ENCODE measurements around the gene CNTNAP4. TPM values are rescaled to one million over a fixed set of nuclear protein-coding genes. Genes with fewer than 3 reads are reported as not detected.

CNTNAP4 gene
- total and polyA plus RNA-seq, 10 of the 15 experiments (the other 5 are each of a cell fraction or from before 2014, with no cell fraction given) = 0.45 to 1.9 (median 0.90) TPM

- 0% methylated on average over 1 of the region's 1 CpG for WGBS (ENCODE audit: insufficient coverage, insufficient replicate concordance, low lambda C conversion rate, missing lambda C conversion rate)
- H2AFZ ChIP-seq (ENCODE audit: control insufficient read depth, low read depth, low read length) = no peak overlapping the region
- DNase-seq (ENCODE audit: low read depth, low spot score) = no peak
- no peak for ATAC-seq
- no peak overlapping the region for H3K9ac ChIP-seq (ENCODE audit: control insufficient read depth, insufficient read depth, low read length)
- H3K27me3 ChIP-seq (replicated peaks in 1 of 2; ENCODE audit: control insufficient read depth in 2 of 2, insufficient read depth in 2 of 2, low read length in 1 of 2) = no peaks in the 10 kb centered on the region
- no TSS peak for BruUV-seq (replicated peaks)
- no peak overlapping the region for H3K4me2 ChIP-seq (ENCODE audit: control insufficient read depth, insufficient read depth)
- ChIA-PET POLR2A (no interaction called here), CTCF (no interaction called here), SMC1A (ENCODE audit: uncharacterized antibody, unreplicated experiment) (no interaction called here), RAD21 (ENCODE audit: unreplicated experiment) (no interaction called here)
- H3K27ac ChIP-seq (ENCODE audit: control insufficient read depth, insufficient read depth) = no peak overlapping the region
- H4K20me1 ChIP-seq (ENCODE audit: control insufficient read depth, insufficient read depth) = no peaks in the 10 kb centered on the region
- H3K36me3 ChIP-seq (ENCODE audit: control insufficient read depth in 2 of 2, insufficient read depth in 2 of 2, low read length in 1 of 2) = no peaks in the 10 kb centered on the region
- FAIRE-seq = no peak
- TF ChIP-seq E2F8 (IDR thresholded peaks at IDR 0.05; ENCODE audit: low read depth, partially characterized antibody) = no peak
- no peak for TF ChIP-seq TCF7 (IDR thresholded peaks at IDR 0.05; ENCODE audit: borderline replicate concordance)
- no peak for TF ChIP-seq ZZZ3 (IDR thresholded peaks at IDR 0.05; ENCODE audit: control insufficient read depth, insufficient read length, low read depth)
- no peak for TF ChIP-seq RFX5 (IDR thresholded peaks at IDR 0.05; ENCODE audit: low read depth, low read length)
- TF ChIP-seq BCL3 (IDR thresholded peaks at IDR 0.05; ENCODE audit: borderline replicate concordance, insufficient read depth, low read depth, low read length, poor library complexity, severe bottlenecking) = no peak
- no peak for TF ChIP-seq ESRRA (IDR thresholded peaks at IDR 0.05; ENCODE audit: low read length)
- TF ChIP-seq LARP7 (IDR thresholded peaks at IDR 0.05) = no peak
- no peak for TF ChIP-seq KLF5 (IDR thresholded peaks at IDR 0.05; ENCODE audit: partially characterized antibody)
- no peak for TF ChIP-seq TCF3 (IDR thresholded peaks at IDR 0.05; ENCODE audit: borderline replicate concordance, insufficient read depth, low read depth, low read length)
- TF ChIP-seq, protein P1, sequence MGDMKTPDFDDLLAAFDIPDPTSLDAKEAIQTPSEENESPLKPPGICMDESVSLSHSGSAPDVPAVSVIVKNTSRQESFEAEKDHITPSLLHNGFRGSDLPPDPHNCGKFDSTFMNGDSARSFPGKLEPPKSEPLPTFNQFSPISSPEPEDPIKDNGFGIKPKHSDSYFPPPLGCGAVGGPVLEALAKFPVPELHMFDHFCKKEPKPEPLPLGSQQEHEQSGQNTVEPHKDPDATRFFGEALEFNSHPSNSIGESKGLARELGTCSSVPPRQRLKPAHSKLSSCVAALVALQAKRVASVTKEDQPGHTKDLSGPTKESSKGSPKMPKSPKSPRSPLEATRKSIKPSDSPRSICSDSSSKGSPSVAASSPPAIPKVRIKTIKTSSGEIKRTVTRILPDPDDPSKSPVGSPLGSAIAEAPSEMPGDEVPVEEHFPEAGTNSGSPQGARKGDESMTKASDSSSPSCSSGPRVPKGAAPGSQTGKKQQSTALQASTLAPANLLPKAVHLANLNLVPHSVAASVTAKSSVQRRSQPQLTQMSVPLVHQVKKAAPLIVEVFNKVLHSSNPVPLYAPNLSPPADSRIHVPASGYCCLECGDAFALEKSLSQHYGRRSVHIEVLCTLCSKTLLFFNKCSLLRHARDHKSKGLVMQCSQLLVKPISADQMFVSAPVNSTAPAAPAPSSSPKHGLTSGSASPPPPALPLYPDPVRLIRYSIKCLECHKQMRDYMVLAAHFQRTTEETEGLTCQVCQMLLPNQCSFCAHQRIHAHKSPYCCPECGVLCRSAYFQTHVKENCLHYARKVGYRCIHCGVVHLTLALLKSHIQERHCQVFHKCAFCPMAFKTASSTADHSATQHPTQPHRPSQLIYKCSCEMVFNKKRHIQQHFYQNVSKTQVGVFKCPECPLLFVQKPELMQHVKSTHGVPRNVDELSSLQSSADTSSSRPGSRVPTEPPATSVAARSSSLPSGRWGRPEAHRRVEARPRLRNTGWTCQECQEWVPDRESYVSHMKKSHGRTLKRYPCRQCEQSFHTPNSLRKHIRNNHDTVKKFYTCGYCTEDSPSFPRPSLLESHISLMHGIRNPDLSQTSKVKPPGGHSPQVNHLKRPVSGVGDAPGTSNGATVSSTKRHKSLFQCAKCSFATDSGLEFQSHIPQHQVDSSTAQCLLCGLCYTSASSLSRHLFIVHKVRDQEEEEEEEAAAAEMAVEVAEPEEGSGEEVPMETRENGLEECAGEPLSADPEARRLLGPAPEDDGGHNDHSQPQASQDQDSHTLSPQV (IDR thresholded peaks at IDR 0.05) = no peak
- TF ChIP-seq, protein P2, sequence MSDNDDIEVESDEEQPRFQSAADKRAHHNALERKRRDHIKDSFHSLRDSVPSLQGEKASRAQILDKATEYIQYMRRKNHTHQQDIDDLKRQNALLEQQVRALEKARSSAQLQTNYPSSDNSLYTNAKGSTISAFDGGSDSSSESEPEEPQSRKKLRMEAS (IDR thresholded peaks at IDR 0.05; ENCODE audit: low read depth, low read length) = no peak
- TF ChIP-seq, protein P3, sequence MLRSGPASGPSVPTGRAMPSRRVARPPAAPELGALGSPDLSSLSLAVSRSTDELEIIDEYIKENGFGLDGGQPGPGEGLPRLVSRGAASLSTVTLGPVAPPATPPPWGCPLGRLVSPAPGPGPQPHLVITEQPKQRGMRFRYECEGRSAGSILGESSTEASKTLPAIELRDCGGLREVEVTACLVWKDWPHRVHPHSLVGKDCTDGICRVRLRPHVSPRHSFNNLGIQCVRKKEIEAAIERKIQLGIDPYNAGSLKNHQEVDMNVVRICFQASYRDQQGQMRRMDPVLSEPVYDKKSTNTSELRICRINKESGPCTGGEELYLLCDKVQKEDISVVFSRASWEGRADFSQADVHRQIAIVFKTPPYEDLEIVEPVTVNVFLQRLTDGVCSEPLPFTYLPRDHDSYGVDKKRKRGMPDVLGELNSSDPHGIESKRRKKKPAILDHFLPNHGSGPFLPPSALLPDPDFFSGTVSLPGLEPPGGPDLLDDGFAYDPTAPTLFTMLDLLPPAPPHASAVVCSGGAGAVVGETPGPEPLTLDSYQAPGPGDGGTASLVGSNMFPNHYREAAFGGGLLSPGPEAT (IDR thresholded peaks at IDR 0.05; ENCODE audit: low read depth) = no peak
- no peak for TF ChIP-seq POU2F2 (IDR thresholded peaks at IDR 0.05; ENCODE audit: borderline replicate concordance, low read depth, low read length)
- TF ChIP-seq HDAC6 (IDR thresholded peaks at IDR 0.05; ENCODE audit: unreplicated experiment) = no peak
- no peak for TF ChIP-seq ZNF217 (IDR thresholded peaks at IDR 0.05)
- no peak for TF ChIP-seq HCFC1 (IDR thresholded peaks at IDR 0.05; ENCODE audit: low read length)
- H3K4me3 ChIP-seq = no peak overlapping the region
- H3K9me3 ChIP-seq (replicated peaks; ENCODE audit: control insufficient read depth, insufficient read depth, low read length) = no peaks in the 10 kb centered on the region
- H3K4me1 ChIP-seq (ENCODE audit: control insufficient read depth, insufficient read depth, low read length) = no peaks in the 10 kb centered on the region
- H3K79me2 ChIP-seq (ENCODE audit: control insufficient read depth, insufficient read depth, low read length) = no peaks in the 10 kb centered on the region
- intact Hi-C loops (cut with micrococcal nuclease; ENCODE audit: unreplicated experiment) = no loop called here
- in situ Hi-C loops (cut with MboI) = no loop called here
Measured at GRCh38 chr16:76360404-76360803, 83.2 kb downstream of the CNTNAP4 start.

Measured in GM12878 (cell line).